Effector memory CD8-positive, alpha-beta T cell (primary cell): ENCODE data around the gene RALGAPA2.

Source experiments
- ATAC-seq: fragments of 150-1000 bp; cut with Tn5 transposase; replicated peaks from 2 replicates; pipeline ENCODE4 v1.10.0; 2021; ENCODE audit warnings: mild to moderate bottlenecking, moderate library complexity
- DNase-seq, 3 experiments: peaks; one replicate each; pipeline ENCODE4 v3.0.0; 2021
- H3K27ac Mint-ChIP-seq, 2 donors: one replicate each; pipeline ENCODE4 v1.8.0; 2022; ENCODE audit warnings: mild to moderate bottlenecking in 2 of 2, mixed read lengths in 2 of 2, moderate library complexity in 2 of 2
- H3K27me3 Mint-ChIP-seq, 2 donors: one replicate each; pipeline ENCODE4 v1.8.0; 2022; ENCODE audit warnings: mixed read lengths in 2 of 2
- H3K36me3 Mint-ChIP-seq: one replicate; pipeline ENCODE4 v1.8.0; 2022; ENCODE audit warnings: mild to moderate bottlenecking, moderate library complexity, mixed read lengths; ENCODE audit not compliant: insufficient read depth
- H3K4me1 Mint-ChIP-seq, 2 donors: one replicate each; pipeline ENCODE4 v1.8.0; 2022; ENCODE audit warnings: low read depth in 2 of 2, mixed read lengths in 2 of 2
- H3K4me3 Mint-ChIP-seq, 2 donors: one replicate each; pipeline ENCODE4 v1.8.0; 2022; ENCODE audit warnings: mild to moderate bottlenecking in 2 of 2, mixed read lengths in 2 of 2, moderate library complexity in 2 of 2
- H3K9me3 Mint-ChIP-seq, 2 donors: one replicate each; pipeline ENCODE4 v1.8.0; 2022; ENCODE audit warnings: mixed read lengths in 2 of 2

RALGAPA2 gene

DNA sequence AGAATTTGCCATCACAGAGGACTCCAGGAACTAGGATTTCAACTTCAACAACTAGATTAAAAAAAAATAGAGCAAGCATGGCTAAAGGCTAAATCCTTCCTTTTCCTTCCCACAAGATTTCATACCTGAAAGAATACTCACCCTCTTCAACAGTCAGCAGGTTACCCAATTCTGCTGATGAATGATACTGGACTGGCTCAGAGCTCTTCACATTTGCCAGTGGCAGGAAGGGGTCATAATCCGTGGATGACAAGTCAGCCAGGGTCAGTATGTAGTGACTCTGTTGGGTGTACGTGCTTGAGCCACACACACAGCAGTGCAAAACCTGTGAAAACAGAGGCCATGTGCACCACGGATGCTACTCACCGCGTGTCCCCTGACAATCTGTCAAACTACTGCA lies 191.7 kb downstream of the RALGAPA2 start:
- Mint-ChIP-seq H3K27ac (peak overlapping the region in 1 of 2 donors; percentile 49), H3K4me1 (no peaks in the 10 kb centered on the region), H3K27me3 (no peaks in the 10 kb centered on the region), H3K9me3 (no peaks in the 10 kb centered on the region), H3K36me3 (peaks cover 15% of the 10 kb centered on the region), H3K4me3 (no peak overlapping the region)
- no peak for DNase-seq
- no peak for ATAC-seq

DNA sequence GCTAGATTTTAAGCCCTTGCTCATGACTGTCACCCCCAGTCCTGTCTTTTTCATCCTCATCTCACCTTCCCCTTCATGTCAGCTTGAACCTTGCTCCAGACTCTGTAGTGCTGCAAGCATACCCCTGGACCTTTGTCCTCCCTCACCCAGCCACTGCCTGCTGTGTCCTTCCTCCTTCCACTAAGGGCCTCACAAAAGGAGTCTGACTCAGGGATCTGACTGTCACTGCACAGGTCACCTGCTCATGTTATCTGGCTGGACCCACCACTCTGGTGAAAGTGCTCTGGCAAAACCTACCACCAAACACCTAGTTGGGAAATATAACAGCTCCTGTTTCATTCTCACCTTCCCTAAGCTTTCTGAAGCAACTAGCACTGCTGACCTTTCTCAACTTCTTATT lies 193.2 kb downstream of the RALGAPA2 start:
- Mint-ChIP-seq H3K4me3 (no peak overlapping the region), H3K9me3 (no peaks in the 10 kb centered on the region), H3K4me1 (no peaks in the 10 kb centered on the region), H3K36me3 (peaks cover 15% of the 10 kb centered on the region), H3K27me3 (no peaks in the 10 kb centered on the region), H3K27ac (peak overlapping the region in 1 of 2 donors; percentile 15)
- no peak for ATAC-seq
- no peak for DNase-seq

DNA sequence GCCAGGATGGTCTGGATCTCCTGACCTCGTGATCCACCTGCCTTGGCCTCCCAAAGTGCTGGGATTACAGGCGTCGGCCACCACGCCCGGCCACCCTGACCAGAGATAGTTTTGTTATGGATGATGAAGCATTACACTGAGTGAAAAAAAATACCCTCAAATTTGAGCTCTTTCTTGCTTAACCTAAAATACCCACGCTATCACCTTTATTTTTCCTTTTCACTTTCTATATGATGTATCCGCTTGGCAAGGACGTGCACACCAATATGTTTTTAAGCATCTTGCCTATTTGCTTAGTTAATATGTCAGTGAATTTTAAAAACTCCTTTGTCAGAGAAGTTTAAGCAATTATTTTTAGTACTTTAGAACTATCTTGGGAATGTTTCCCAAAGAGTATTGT lies 194.2 kb downstream of the RALGAPA2 start:
- ATAC-seq (no peak), DNase-seq (no peak)
- Mint-ChIP-seq H3K9me3 (no peaks in the 10 kb centered on the region), H3K4me3 (no peak overlapping the region), H3K4me1 (no peaks in the 10 kb centered on the region), H3K27ac (no peak overlapping the region), H3K36me3 (peaks cover 16% of the 10 kb centered on the region), H3K27me3 (no peaks in the 10 kb centered on the region)

DNA sequence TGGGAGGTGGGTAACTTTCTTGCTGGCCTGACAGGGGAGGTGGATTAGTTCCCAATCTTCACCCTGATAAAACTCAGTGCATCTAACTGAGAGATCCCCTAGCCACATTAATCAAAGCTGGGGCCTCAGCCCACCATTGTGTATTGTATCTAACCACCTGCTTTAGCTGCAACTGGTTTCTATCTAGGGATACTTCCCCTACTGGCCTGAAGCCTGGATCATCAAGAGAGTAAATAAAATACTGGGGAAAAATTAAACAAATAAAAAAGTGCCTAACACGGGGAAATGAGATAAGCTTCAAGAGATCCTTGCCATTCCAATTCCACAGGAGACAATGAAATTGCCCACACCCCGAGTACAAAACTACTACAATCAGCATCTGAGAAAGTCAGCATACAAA lies 195.1 kb downstream of the RALGAPA2 start:
- DNase-seq (no peak), ATAC-seq (no peak)
- H3K27me3 Mint-ChIP-seq = no peaks in the 10 kb centered on the region
- H3K36me3 Mint-ChIP-seq = peaks cover 24% of the 10 kb centered on the region
- H3K27ac Mint-ChIP-seq = no peak overlapping the region
- H3K9me3 Mint-ChIP-seq = no peaks in the 10 kb centered on the region
- no peak overlapping the region for H3K4me3 Mint-ChIP-seq
- H3K4me1 Mint-ChIP-seq = no peaks in the 10 kb centered on the region

DNA sequence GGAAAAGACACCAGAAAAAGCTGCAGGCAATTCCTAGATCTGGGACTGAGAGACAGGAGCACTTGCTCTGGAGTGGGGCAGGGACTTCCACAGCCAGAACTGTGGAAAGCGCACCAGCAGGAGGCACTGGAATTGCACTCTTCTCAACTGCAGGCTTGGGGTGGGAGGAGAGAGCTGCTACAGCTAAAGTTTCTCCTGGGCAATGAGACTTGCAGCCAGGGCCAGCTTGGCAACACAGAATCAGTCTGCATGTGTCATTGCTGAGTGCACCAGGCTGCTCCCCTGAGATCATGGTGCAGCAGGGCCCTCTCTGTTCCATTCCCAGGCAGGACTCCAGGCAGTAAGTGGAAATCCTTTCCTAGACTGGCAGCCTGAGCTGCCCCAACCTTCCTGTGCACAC lies 198.7 kb downstream of the RALGAPA2 start:
- H3K27ac Mint-ChIP-seq = no peak overlapping the region
- H3K36me3 Mint-ChIP-seq = peaks cover 32% of the 10 kb centered on the region
- DNase-seq = no peak

DNA sequence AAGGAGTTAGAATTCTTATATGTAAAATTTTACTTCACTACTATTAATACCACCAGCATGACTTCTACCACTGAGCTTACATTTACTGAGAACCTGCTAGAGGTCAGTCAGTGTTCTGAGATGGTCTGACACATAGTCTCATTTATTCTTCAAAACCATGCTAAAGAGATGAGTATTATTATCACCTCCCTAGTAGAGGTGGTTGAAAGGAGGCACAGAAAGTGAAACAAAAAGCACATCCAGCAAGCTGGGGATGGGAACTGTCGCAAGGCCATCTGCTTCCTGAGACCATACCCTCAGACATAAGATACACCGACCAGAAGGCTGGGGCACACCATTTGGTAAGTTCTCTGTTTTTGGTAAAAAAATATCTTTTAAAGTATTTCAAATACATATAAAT lies 206.9 kb downstream of the RALGAPA2 start:
- Mint-ChIP-seq H3K27ac (no peak overlapping the region), H3K36me3 (peaks cover 38% of the 10 kb centered on the region), H3K4me3 (no peak overlapping the region), H3K4me1 (peaks cover 0 to 2% of the 10 kb centered on the region in 2 donors), H3K27me3 (no peaks in the 10 kb centered on the region), H3K9me3 (no peaks in the 10 kb centered on the region)
- DNase-seq = no peak
- peak; percentile 44 for ATAC-seq

More for the DNA sequence above, 198.7 kb downstream of the RALGAPA2 start:
- Mint-ChIP-seq H3K9me3 (no peaks in the 10 kb centered on the region), H3K4me1 (no peaks in the 10 kb centered on the region), H3K27me3 (no peaks in the 10 kb centered on the region), H3K4me3 (no peak overlapping the region)
- no peak for ATAC-seq

DNA sequence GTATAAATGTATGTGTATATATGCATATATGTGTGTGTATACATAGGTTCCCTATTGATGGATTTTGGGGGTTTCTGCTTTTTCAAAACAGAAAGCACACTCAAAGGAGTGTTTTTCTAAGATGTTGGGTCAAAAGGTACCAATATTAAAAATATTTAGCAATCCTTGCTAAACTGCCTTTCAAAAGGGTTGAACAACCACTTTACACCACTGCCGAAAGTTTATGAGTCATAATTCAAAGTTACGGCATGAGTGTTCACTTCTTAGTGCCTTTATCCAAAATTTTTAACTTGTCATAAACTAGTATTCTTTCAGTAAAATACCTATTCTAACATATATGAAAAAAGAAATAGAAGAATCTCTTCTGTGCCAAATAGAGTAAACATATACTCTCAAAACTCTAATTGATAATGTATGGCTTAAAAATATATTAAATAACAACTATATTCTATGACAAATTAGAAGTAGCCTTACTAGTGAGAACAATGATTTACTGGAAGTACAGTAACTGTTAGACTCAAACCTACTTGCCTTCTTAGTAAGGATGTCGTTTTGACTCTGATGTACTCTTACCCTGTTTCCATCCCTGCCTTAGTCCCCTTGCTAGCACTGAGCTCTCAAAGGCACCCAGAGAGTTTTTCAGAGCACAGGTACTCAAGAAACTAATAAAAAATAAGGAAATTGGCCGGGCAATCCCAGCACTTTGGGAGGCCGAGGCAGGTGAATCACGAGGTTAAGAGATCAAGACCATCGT lies 208.5 kb downstream of the RALGAPA2 start:
- ATAC-seq (no peak), DNase-seq (no peak)
- Mint-ChIP-seq H3K4me3 (no peak overlapping the region), H3K27ac (no peak overlapping the region), H3K4me1 (peaks cover 0 to 2% of the 10 kb centered on the region in 2 donors), H3K36me3 (peaks cover 33% of the 10 kb centered on the region), H3K27me3 (no peaks in the 10 kb centered on the region), H3K9me3 (no peaks in the 10 kb centered on the region)

DNA sequence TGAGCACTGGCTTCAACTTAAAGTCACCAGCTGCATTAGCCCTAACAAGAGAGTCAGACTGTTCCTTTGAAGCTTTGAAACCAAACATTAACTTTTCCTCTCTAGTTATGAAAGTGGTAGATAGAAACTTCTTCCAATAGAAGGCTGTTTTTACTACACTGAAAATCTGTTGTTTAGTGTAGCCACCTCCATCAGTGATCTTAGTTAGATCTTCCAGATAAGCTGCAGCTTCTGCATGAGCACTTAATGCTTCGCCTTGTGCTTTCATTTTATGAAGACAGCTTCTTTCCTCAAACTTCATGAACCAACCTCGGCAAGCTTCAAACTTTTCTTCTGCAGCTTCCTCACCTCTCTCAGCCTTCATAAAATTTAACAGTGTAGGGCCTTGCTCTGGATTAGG lies 211.3 kb downstream of the RALGAPA2 start:
- no peaks in the 10 kb centered on the region for H3K27me3 Mint-ChIP-seq
- H3K4me3 Mint-ChIP-seq = no peak overlapping the region
- no peak for DNase-seq
- no peaks in the 10 kb centered on the region for H3K4me1 Mint-ChIP-seq
- H3K27ac Mint-ChIP-seq = no peak overlapping the region
- no peak for ATAC-seq
- peaks cover 50% of the 10 kb centered on the region for H3K36me3 Mint-ChIP-seq
- H3K9me3 Mint-ChIP-seq = no peaks in the 10 kb centered on the region

DNA sequence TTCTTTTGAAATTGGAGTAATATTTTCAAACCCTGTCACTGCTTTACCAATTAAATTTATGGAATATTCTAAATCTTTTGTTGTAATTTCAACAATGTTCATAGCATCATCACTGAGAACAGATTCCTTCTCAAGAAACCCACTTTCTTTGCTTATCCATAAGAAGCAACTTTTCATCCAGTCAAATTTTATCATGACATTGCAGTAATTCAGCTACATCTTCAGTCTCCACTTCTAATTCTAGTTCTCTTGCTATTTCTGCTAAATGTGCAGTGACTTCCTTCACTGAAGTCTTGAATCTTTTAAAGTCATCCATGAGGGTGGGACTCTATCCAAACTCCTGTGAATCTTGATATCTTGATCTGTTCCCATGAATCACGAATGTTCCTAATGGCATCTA lies 212.1 kb downstream of the RALGAPA2 start:
- no peak overlapping the region for H3K4me3 Mint-ChIP-seq
- no peaks in the 10 kb centered on the region for H3K27me3 Mint-ChIP-seq
- ATAC-seq (no peak), DNase-seq (no peak)
- H3K4me1 Mint-ChIP-seq = no peaks in the 10 kb centered on the region
- no peaks in the 10 kb centered on the region for H3K9me3 Mint-ChIP-seq
- H3K36me3 Mint-ChIP-seq = peaks cover 44% of the 10 kb centered on the region
- no peak overlapping the region for H3K27ac Mint-ChIP-seq

DNA sequence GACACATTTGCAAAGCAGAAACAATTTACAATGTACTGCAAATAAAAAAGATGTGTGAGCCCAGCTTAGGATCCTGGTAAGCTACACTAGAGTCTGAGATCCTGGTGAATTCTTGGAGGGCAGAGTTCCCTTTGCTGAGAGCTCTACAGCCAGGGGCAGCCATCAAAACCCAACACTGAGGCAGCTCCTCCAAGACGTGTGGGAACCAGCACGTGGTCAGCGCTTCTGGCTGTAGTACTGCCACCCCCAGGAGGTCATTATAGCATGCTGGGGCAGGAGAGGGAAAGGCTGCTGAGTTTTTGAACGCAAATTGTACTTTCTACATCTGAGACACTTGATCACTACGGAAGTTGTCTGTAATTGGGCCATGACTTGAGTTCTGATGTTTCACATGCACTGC lies 213.0 kb downstream of the RALGAPA2 start:
- peaks cover 42% of the 10 kb centered on the region for H3K36me3 Mint-ChIP-seq
- H3K9me3 Mint-ChIP-seq = no peaks in the 10 kb centered on the region

DNA sequence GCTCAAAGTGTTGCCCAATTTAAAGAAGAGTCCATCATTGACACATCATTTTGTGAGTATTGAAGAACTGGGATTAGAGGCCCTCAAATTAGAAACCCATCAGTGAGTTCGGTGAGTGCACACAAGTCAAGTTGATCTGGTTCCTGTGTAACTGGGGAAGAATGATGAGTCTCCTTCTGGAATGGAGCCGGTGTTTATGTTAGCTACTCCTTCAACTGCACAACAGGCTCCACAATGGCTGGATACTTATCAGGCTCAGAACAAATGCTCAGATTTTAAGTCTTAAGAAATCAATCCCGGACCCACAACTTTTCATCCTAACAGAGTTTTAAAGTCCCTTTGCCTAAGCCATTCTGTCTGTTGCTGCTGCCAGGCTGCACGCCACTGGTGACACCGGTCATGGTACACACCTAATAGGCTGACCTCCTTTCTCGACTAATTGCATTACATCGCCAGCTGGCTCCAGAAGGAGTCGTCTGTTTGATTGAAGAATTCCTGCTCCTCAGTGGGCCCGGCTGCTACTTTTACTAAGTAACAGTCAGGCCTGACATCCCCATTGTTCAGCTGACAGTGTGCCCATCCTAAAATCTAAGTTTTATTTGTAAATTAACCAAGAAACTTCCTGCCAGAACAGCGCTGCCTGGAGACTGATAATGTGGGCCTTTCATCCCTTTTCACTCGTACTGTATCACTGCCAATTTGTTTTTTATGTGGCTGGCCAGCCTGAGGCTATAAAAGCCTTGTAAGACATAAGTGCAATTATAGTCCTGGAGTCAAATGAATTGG lies 214.2 kb downstream of the RALGAPA2 start:
- H3K4me1 Mint-ChIP-seq = no peaks in the 10 kb centered on the region
- no peaks in the 10 kb centered on the region for H3K9me3 Mint-ChIP-seq
- no peak for DNase-seq
- H3K36me3 Mint-ChIP-seq = peaks cover 38% of the 10 kb centered on the region
- no peak overlapping the region for H3K27ac Mint-ChIP-seq
- no peaks in the 10 kb centered on the region for H3K27me3 Mint-ChIP-seq
- no peak overlapping the region for H3K4me3 Mint-ChIP-seq
- ATAC-seq = no peak

More for the DNA sequence above, 213.0 kb downstream of the RALGAPA2 start:
- Mint-ChIP-seq H3K4me1 (no peaks in the 10 kb centered on the region), H3K27me3 (no peaks in the 10 kb centered on the region), H3K27ac (no peak overlapping the region), H3K4me3 (no peak overlapping the region)
- no peak for DNase-seq
- no peak for ATAC-seq

DNA sequence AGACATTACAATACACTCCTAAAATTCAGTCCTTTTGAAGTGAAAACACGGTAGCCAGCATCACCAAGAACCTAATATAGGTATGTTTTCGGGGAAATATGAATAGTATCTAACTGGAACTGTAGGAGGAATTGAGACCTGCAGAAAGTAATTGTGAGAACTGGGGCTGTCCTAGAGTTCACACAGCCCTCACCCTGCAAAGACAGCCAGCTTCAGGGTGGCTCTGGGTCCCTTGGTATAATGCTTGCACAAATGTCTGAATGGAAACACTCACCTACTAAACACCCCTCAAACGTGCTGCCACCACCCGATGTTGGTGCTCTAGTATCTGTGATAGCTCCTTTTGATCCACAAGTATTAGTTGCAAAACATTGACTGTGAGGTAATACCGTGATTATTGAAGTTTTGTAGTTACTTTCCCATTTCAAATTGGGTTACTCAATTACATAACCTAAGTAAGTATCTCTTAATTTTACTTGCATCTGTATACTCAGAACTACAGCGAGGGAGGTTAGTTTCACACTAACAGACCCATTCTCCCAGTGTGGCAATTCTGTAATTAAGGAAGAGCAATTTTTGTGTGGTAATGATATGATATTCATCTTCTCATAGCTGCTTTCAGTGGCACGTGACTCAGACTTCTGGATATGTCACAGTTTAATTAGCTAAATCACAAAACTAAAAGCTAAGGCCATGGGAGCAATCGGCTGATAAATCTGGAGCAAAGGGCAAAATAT lies 215.0 kb downstream of the RALGAPA2 start:
- DNase-seq (no peak), ATAC-seq (no peak)
- no peaks in the 10 kb centered on the region for H3K27me3 Mint-ChIP-seq
- no peaks in the 10 kb centered on the region for H3K9me3 Mint-ChIP-seq
- H3K4me3 Mint-ChIP-seq = no peak overlapping the region
- H3K4me1 Mint-ChIP-seq = no peaks in the 10 kb centered on the region
- H3K27ac Mint-ChIP-seq = peak overlapping the region in 1 of 2 donors; percentile 62
- H3K36me3 Mint-ChIP-seq = peaks cover 38% of the 10 kb centered on the region

DNA sequence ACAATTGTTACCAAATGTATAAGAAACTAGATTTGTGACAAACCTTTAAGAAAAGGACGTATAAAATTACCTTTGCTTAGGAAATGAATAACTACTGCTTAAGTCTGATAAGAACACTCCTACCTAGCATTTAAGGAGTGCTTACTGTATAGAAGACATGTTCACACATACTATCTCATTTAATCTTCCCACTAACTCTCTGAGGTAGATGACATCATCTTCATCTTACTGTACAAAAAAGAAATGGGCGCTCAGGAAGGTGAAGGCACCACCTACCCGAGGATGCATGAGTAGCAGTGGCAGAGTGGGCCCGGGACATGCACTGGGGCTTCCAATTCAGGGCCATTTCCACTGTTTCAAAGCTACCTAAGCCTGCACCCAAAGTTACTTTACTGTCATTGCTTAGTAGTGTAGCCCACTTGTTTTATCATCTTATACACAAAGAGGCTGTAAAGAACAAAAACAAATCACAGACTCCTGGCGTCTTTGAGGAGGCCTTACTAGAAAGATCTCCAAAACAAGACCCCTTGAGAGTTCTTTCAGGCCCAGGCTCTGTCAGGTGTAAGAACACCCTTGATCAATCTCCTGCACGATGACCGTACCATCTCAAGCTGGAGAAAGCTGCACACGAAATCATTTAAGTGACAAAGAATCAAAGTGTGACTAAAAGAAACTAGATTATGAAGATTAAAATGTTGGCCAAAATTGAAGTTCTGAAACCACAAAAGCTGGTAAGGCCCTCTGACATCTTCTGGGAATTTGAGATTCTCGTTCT lies 216.5 kb downstream of the RALGAPA2 start:
- no peaks in the 10 kb centered on the region for H3K4me1 Mint-ChIP-seq
- no peak overlapping the region for H3K27ac Mint-ChIP-seq
- no peak for DNase-seq
- no peak for ATAC-seq
- no peak overlapping the region for H3K4me3 Mint-ChIP-seq
- peaks cover 43% of the 10 kb centered on the region for H3K36me3 Mint-ChIP-seq
- no peaks in the 10 kb centered on the region for H3K27me3 Mint-ChIP-seq
- no peaks in the 10 kb centered on the region for H3K9me3 Mint-ChIP-seq
